Naive thymus-derived CD4-positive, alpha-beta T cell (primary cell): Measurements from ENCODE around the gene KLHL36. TPM values are rescaled to one million over a fixed set of nuclear protein-coding genes. Genes with fewer than 3 reads are reported as not detected.

Experiments used
- ATAC-seq: fragments of 150-1000 bp; cut with Tn5 transposase; 2 replicates; pipeline ENCODE4 v1.10.0; 2021; ENCODE audit warnings: mild to moderate bottlenecking, moderate library complexity
- CTCF ChIA-PET: fragments of 350-600 bp; sonication (Branson Sonifier 250); formaldehyde crosslinking; loops from one replicate; lab custom pipeline; 2021; ENCODE audit warnings: antibody characterized with exemption; lab: Charles Lee
- POLR2A ChIA-PET: fragments of 350-600 bp; sonication (Branson Sonifier 250); formaldehyde crosslinking; loops from one replicate; lab custom pipeline; 2021; ENCODE audit warnings: antibody characterized with exemption, inconsistent platforms; lab: Charles Lee
- DNase-seq, 9 donors: peaks; one replicate each; pipeline versions ENCODE4 v3.0.0 to v3.0.0-alpha.2; 2020 to 2022; ENCODE audit warnings: mixed read lengths in 1 of 9
- H3K27ac ChIP-seq: one replicate; pipeline ENCODE4 v1.7.0; 2013; ENCODE audit warnings: mild to moderate bottlenecking, low read depth, low read length, moderate library complexity
- H3K27me3 ChIP-seq, 2 donors: one replicate each; pipeline ENCODE4 v1.7.0; 2013; ENCODE audit warnings: low read length in 2 of 2, mild to moderate bottlenecking in 2 of 2, moderate library complexity in 2 of 2; ENCODE audit not compliant: control insufficient read depth in 2 of 2, insufficient read depth in 2 of 2
- H3K36me3 ChIP-seq, 3 experiments: 1 replicate in 2 of 3; 2 replicates in 1 of 3; pipeline ENCODE4 v1.7.0; 2013; ENCODE audit warnings: low read length in 3 of 3, mild to moderate bottlenecking in 3 of 3, moderate library complexity in 1 of 3; ENCODE audit not compliant: insufficient read depth in 3 of 3, control insufficient read depth in 2 of 3
- H3K4me1 ChIP-seq, 2 donors: one replicate each; pipeline ENCODE4 v1.7.0; 2013; ENCODE audit warnings: low read length in 2 of 2, mild to moderate bottlenecking in 2 of 2, moderate library complexity in 1 of 2; ENCODE audit not compliant: control insufficient read depth in 2 of 2, insufficient read depth in 2 of 2
- H3K4me3 ChIP-seq: 2 replicates; pipeline ENCODE4 v1.7.0; 2013; ENCODE audit warnings: mild to moderate bottlenecking, low read length
- H3K9me3 ChIP-seq, 3 experiments: 1 replicate in 2 of 3; 2 replicates in 1 of 3; pipeline ENCODE4 v1.7.0; 2013; ENCODE audit warnings: low read length in 3 of 3; ENCODE audit not compliant: control insufficient read depth in 2 of 3
- H3K27ac Mint-ChIP-seq, 9 donors: one replicate each; pipeline ENCODE4 v1.8.0; 2020 to 2022; ENCODE audit warnings: mixed read lengths in 9 of 9, mild to moderate bottlenecking in 8 of 9, moderate library complexity in 5 of 9, inconsistent platforms in 2 of 9
- H3K27me3 Mint-ChIP-seq, 5 donors: one replicate each; pipeline ENCODE4 v1.8.0; 2021 to 2022; ENCODE audit warnings: mixed read lengths in 5 of 5, mild to moderate bottlenecking in 1 of 5
- H3K36me3 Mint-ChIP-seq, 5 donors: one replicate each; pipeline ENCODE4 v1.8.0; 2020 to 2022; ENCODE audit warnings: mixed read lengths in 5 of 5, mild to moderate bottlenecking in 3 of 5, inconsistent platforms in 1 of 5
- H3K4me1 Mint-ChIP-seq, 7 donors: one replicate each; pipeline ENCODE4 v1.8.0; 2020 to 2022; ENCODE audit warnings: mixed read lengths in 7 of 7, mild to moderate bottlenecking in 3 of 7, inconsistent platforms in 1 of 7
- H3K4me3 Mint-ChIP-seq, 10 donors: one replicate each; pipeline ENCODE4 v1.8.0; 2020 to 2022; ENCODE audit warnings: mild to moderate bottlenecking in 10 of 10, mixed read lengths in 10 of 10, moderate library complexity in 6 of 10, inconsistent platforms in 2 of 10
- H3K9me3 Mint-ChIP-seq, 11 donors: one replicate each; pipeline ENCODE4 v1.8.0; 2020 to 2022; ENCODE audit warnings: mixed read lengths in 11 of 11, mild to moderate bottlenecking in 4 of 11, inconsistent platforms in 1 of 11, moderate library complexity in 1 of 11
- intact Hi-C, 2 donors: fragments of 100-400 bp; cut with micrococcal nuclease; formaldehyde crosslinking; loops; one replicate each; pipeline ENCODE4 v1.15.1; 2023
- polyA plus RNA-seq, 2 donors: library from polyadenylated mRNA; unstranded; fragments of 300-500 nt; fragmentation: Illumina TruSeq; gene quantifications; one replicate each; pipeline ENCODE4 v1.2.3, GENCODE V29; 2021
- total RNA-seq, 6 experiments: library from RNA in 5 of 6; stranded (reverse) in 5 of 6; gene quantifications; 1 replicate in 5 of 6; 2 replicates in 1 of 6; pipeline ENCODE4 v1.2.3 and lab custom pipeline; 2021 to 2026

KLHL36 gene
- total and polyA plus RNA-seq, 7 experiments from 2014 or later, result 45.8 to 161 (median 80.0) TPM

GRCh38 chr16:84607694-84608093 is 40.6 kb upstream of the KLHL36 start:
- Histone ChIP-seq H3K36me3 (peaks cover 0 to 5% (median 4%) of the 10 kb centered on the region in 3 experiments), H3K4me1 (peaks cover 88 to 94% of the 10 kb centered on the region in 2 donors), H3K27me3 (no peaks in the 10 kb centered on the region), H3K9me3 (no peaks in the 10 kb centered on the region), H3K4me3 (peak overlapping the region; percentile 36), H3K27ac (peak overlapping the region; percentile 38)
- DNase-seq (peak in 2 of 9 donors; percentile 46 to 47), ATAC-seq (peak; percentile 73)
- peak overlapping the region; percentile 66 to 89 (median 74) for H3K4me3 Mint-ChIP-seq
- H3K36me3 Mint-ChIP-seq, result peaks cover 4 to 75% (median 11%) of the 10 kb centered on the region in 5 donors
- ChIA-PET POLR2A (interaction anchor here (0.7 to 4.4 kb wide), 8 partner anchors 8 to 102 kb away, joined by 3 to 32 read pairs (median 6); partner anchors contain the start of gene COTL1), CTCF (interaction anchor here (1.0 to 1.7 kb wide), 5 partner anchors 8 to 97 kb away, joined by 3 to 5 read pairs (median 4); no protein-coding TSS in a partner anchor)
- H3K4me1 Mint-ChIP-seq, result peaks cover 67 to 94% (median 93%) of the 10 kb centered on the region in 7 donors
- H3K27me3 Mint-ChIP-seq, result no peaks in the 10 kb centered on the region
- H3K9me3 Mint-ChIP-seq, result peaks cover 0 to 6% (median 0%) of the 10 kb centered on the region in 11 donors
- peak overlapping the region; percentile 76 to 96 (median 94) for H3K27ac Mint-ChIP-seq
- intact Hi-C loops, result loop anchor here (1.0 to 2.0 kb wide), 3 partner anchors 7 to 13 kb away; no protein-coding TSS in a partner anchor

GRCh38 chr16:84608282-84608681 is 40.0 kb upstream of the KLHL36 start:
- Mint-ChIP-seq H3K4me3 (peak overlapping the region; percentile 66 to 89 (median 74)), H3K4me1 (peaks cover 64 to 94% (median 90%) of the 10 kb centered on the region in 7 donors), H3K27ac (peak overlapping the region; percentile 76 to 96 (median 94)), H3K36me3 (peaks cover 2 to 75% (median 13%) of the 10 kb centered on the region in 5 donors), H3K9me3 (peaks cover 0 to 6% (median 0%) of the 10 kb centered on the region in 11 donors), H3K27me3 (no peaks in the 10 kb centered on the region)
- peak in 2 of 9 donors; percentile 44 to 58 for DNase-seq
- peak overlapping the region; percentile 38 for H3K27ac ChIP-seq
- no peaks in the 10 kb centered on the region for H3K9me3 ChIP-seq
- intact Hi-C loops, result loop anchor here (1.0 to 2.0 kb wide), 3 partner anchors 8 to 13 kb away; no protein-coding TSS in a partner anchor
- peak overlapping the region; percentile 36 for H3K4me3 ChIP-seq
- H3K4me1 ChIP-seq, result peaks cover 87 to 91% of the 10 kb centered on the region in 2 donors
- ATAC-seq, result peak; percentile 68
- CTCF ChIA-PET, result interaction anchor here (1.0 to 1.6 kb wide), 5 partner anchors 9 to 97 kb away, joined by 3 to 5 read pairs (median 4); no protein-coding TSS in a partner anchor
- H3K27me3 ChIP-seq, result no peaks in the 10 kb centered on the region
- POLR2A ChIA-PET, result interaction anchor here (0.6 to 4.4 kb wide), 11 partner anchors 8 to 102 kb away, joined by 3 to 32 read pairs (median 4); partner anchors contain the start of gene COTL1
- H3K36me3 ChIP-seq, result peaks cover 0 to 5% (median 4%) of the 10 kb centered on the region in 3 experiments

GRCh38 chr16:84609563-84610177 is 38.6 kb upstream of the KLHL36 start:
- peaks cover 92 to 96% of the 10 kb centered on the region in 2 donors for H3K4me1 ChIP-seq
- peak overlapping the region; percentile 63 for H3K27ac ChIP-seq
- ATAC-seq (no peak), DNase-seq (no peak)
- peaks cover 0 to 79% (median 18%) of the 10 kb centered on the region in 5 donors for H3K36me3 Mint-ChIP-seq
- peak overlapping the region; percentile 76 to 96 (median 94) for H3K27ac Mint-ChIP-seq
- H3K4me3 ChIP-seq, result no peak overlapping the region
- intact Hi-C loops, result loop anchor here in 1 of 2 donors (2.0 kb wide), 1 partner anchor 15 kb away; no protein-coding TSS in a partner anchor
- H3K9me3 ChIP-seq, result no peaks in the 10 kb centered on the region
- peaks cover 70 to 99% (median 93%) of the 10 kb centered on the region in 7 donors for H3K4me1 Mint-ChIP-seq
- peaks cover 0 to 6% (median 0%) of the 10 kb centered on the region in 11 donors for H3K9me3 Mint-ChIP-seq
- peaks cover 0 to 12% (median 4%) of the 10 kb centered on the region in 3 experiments for H3K36me3 ChIP-seq
- no peaks in the 10 kb centered on the region for H3K27me3 Mint-ChIP-seq
- POLR2A ChIA-PET, result interaction anchor here (0.9 to 4.3 kb wide), 6 partner anchors 8 to 91 kb away, joined by 4 to 32 read pairs (median 5); no protein-coding TSS in a partner anchor
- CTCF ChIA-PET, result interaction anchor here (1.2 kb wide), 3 partner anchors 11 to 21 kb away, joined by 3 to 4 read pairs (median 3); no protein-coding TSS in a partner anchor
- H3K27me3 ChIP-seq, result no peaks in the 10 kb centered on the region
- H3K4me3 Mint-ChIP-seq, result peak overlapping the region; percentile 17 to 83 (median 62)

GRCh38 chr16:84610376-84610775 is 37.9 kb upstream of the KLHL36 start:
- no peak overlapping the region for H3K4me3 ChIP-seq

GRCh38 chr16:84611041-84611440 is 37.3 kb upstream of the KLHL36 start:
- intact Hi-C loops, result no loop called here
- Mint-ChIP-seq H3K27ac (peak overlapping the region; percentile 76 to 96 (median 94)), H3K4me1 (peaks cover 77 to 99% (median 93%) of the 10 kb centered on the region in 7 donors), H3K27me3 (no peaks in the 10 kb centered on the region), H3K4me3 (peak overlapping the region in 8 of 10 donors; percentile 12 to 83 (median 39)), H3K9me3 (peaks cover 0 to 6% (median 0%) of the 10 kb centered on the region in 11 donors), H3K36me3 (peaks cover 0 to 81% (median 22%) of the 10 kb centered on the region in 5 donors)
- Histone ChIP-seq H3K27me3 (no peaks in the 10 kb centered on the region), H3K9me3 (no peaks in the 10 kb centered on the region), H3K27ac (peak overlapping the region; percentile 63), H3K4me1 (peaks cover 92 to 96% of the 10 kb centered on the region in 2 donors), H3K36me3 (peaks cover 0 to 16% (median 4%) of the 10 kb centered on the region in 3 experiments), H3K4me3 (no peak overlapping the region)
- CTCF ChIA-PET, result interaction anchor here (0.6 to 1.2 kb wide), 2 partner anchors 22 to 45 kb away, joined by 3 read pairs; no protein-coding TSS in a partner anchor
- DNase-seq (no peak), ATAC-seq (no peak)
- POLR2A ChIA-PET, result interaction anchor here (0.8 to 2.4 kb wide), 5 partner anchors 10 to 97 kb away, joined by 4 to 12 read pairs (median 5); no protein-coding TSS in a partner anchor

More at GRCh38 chr16:84610376-84610775, 37.9 kb upstream of the KLHL36 start:
- H3K9me3 ChIP-seq, result no peaks in the 10 kb centered on the region
- no peaks in the 10 kb centered on the region for H3K27me3 Mint-ChIP-seq
- ChIA-PET POLR2A (interaction anchor here (0.8 to 2.4 kb wide), 5 partner anchors 9 to 97 kb away, joined by 4 to 12 read pairs (median 5); no protein-coding TSS in a partner anchor), CTCF (interaction anchor here (1.2 kb wide), 2 partner anchors 11 to 22 kb away, joined by 3 read pairs; no protein-coding TSS in a partner anchor)
- DNase-seq (no peak), ATAC-seq (no peak)
- peak overlapping the region; percentile 63 for H3K27ac ChIP-seq
- H3K4me3 Mint-ChIP-seq, result peak overlapping the region in 6 of 10 donors; percentile 8 to 83 (median 46)
- peaks cover 0 to 81% (median 18%) of the 10 kb centered on the region in 5 donors for H3K36me3 Mint-ChIP-seq
- H3K4me1 ChIP-seq, result peaks cover 92 to 96% of the 10 kb centered on the region in 2 donors
- peaks cover 71 to 99% (median 93%) of the 10 kb centered on the region in 7 donors for H3K4me1 Mint-ChIP-seq
- peaks cover 0 to 6% (median 0%) of the 10 kb centered on the region in 11 donors for H3K9me3 Mint-ChIP-seq
- H3K27me3 ChIP-seq, result no peaks in the 10 kb centered on the region
- peaks cover 0 to 16% (median 4%) of the 10 kb centered on the region in 3 experiments for H3K36me3 ChIP-seq
- intact Hi-C loops, result no loop called here
- peak overlapping the region; percentile 76 to 96 (median 94) for H3K27ac Mint-ChIP-seq
